ENCODE measurements around the gene RBMS3. TPM values are rescaled to one million over a fixed set of nuclear protein-coding genes. Genes with fewer than 3 reads are reported as not detected.

RBMS3 gene
- total RNA-seq, 1 experiment from 2014 or later, result 1.3 TPM

DNA sequence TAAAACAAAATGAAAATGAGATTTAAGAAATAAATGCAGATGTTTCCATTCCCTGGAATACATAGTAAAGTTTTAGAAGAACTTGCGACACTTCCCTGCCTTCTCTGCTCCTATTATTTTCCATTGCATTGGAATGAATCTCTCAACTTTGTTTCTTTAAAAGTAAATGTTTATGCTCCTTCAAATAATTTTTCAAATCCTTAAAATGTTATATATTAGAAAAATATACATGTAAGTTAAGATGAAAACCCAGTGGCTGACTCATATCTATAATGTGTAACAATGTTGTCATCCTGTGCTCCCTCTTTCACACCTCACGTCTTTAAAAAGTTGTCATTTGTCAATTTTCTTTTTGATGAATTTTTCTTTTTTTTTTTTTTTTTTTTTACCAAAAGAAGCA, 3.6 kb downstream of the RBMS3 start:
- TF ChIP-seq, protein P1, sequence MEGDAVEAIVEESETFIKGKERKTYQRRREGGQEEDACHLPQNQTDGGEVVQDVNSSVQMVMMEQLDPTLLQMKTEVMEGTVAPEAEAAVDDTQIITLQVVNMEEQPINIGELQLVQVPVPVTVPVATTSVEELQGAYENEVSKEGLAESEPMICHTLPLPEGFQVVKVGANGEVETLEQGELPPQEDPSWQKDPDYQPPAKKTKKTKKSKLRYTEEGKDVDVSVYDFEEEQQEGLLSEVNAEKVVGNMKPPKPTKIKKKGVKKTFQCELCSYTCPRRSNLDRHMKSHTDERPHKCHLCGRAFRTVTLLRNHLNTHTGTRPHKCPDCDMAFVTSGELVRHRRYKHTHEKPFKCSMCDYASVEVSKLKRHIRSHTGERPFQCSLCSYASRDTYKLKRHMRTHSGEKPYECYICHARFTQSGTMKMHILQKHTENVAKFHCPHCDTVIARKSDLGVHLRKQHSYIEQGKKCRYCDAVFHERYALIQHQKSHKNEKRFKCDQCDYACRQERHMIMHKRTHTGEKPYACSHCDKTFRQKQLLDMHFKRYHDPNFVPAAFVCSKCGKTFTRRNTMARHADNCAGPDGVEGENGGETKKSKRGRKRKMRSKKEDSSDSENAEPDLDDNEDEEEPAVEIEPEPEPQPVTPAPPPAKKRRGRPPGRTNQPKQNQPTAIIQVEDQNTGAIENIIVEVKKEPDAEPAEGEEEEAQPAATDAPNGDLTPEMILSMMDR (IDR thresholded peaks at IDR 0.05; ENCODE audit: unreplicated experiment), result no peak
- H3K27ac Mint-ChIP-seq (ENCODE audit: unreplicated experiment), result no peak overlapping the region

DNA sequence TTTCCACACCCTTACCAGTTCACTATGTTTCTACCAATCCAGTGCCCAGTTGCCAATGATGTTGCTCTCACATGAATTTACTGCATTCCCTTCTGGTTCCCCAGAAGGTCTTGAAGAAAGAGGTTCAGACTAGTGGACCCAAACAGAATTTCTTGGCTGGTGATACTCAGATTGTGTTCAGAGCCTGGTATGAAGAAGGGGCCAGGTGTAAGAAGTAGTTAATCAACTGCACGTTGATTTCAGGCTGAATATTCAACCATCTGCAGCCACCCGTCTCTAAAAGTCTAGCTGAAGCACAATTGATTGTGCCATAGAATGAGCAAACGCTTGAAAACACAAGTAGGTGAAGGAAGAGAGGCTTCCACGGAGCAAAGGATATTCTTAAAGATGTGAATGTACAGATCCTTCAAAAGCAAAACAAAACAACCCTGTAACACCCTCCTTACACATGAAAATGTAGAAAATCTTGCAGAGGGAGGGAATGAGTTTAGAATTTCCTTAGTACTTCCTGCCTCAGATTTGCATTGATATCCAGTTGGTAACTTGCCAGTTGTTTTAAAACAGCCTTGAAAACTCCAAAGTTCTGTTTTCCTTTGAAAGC, 4.7 kb downstream of the RBMS3 start:
- BruUV-seq (replicated peaks), result no TSS peak
- intact Hi-C loops (cut with micrococcal nuclease; ENCODE audit: unreplicated experiment), result loop anchor here (10.0 kb wide), 1 partner anchor 371 kb away; no protein-coding TSS in a partner anchor
- TF ChIP-seq, protein P1 (IDR thresholded peaks at IDR 0.05; ENCODE audit: unreplicated experiment), result no peak
- H3K4me3 Mint-ChIP-seq (ENCODE audit: low read depth, unreplicated experiment), result no peak overlapping the region
- CTCF ChIA-PET, result no interaction called here
- H3K27ac Mint-ChIP-seq (ENCODE audit: unreplicated experiment), result no peak overlapping the region
- DNase-seq, result no peak
- H3K9me3 Mint-ChIP-seq (ENCODE audit: low read depth, unreplicated experiment), result no peaks in the 10 kb centered on the region
- H3K36me3 Mint-ChIP-seq (ENCODE audit: insufficient read depth, unreplicated experiment), result peaks cover 17% of the 10 kb centered on the region
- no peaks in the 10 kb centered on the region for H3K27me3 Mint-ChIP-seq (ENCODE audit: unreplicated experiment)
- H3K4me1 Mint-ChIP-seq (ENCODE audit: low read depth, unreplicated experiment), result peaks cover 32% of the 10 kb centered on the region

More for the DNA sequence above, 3.6 kb downstream of the RBMS3 start:
- intact Hi-C loops (cut with micrococcal nuclease; ENCODE audit: unreplicated experiment), result loop anchor here (10.0 kb wide), 1 partner anchor 370 kb away; no protein-coding TSS in a partner anchor
- Mint-ChIP-seq H3K4me3 (ENCODE audit: low read depth, unreplicated experiment) (no peak overlapping the region), H3K27me3 (ENCODE audit: unreplicated experiment) (no peaks in the 10 kb centered on the region), H3K4me1 (ENCODE audit: low read depth, unreplicated experiment) (peaks cover 32% of the 10 kb centered on the region), H3K9me3 (ENCODE audit: low read depth, unreplicated experiment) (no peaks in the 10 kb centered on the region), H3K36me3 (ENCODE audit: insufficient read depth, unreplicated experiment) (peaks cover 17% of the 10 kb centered on the region)
- CTCF ChIA-PET, result interaction anchor here (0.7 kb wide), 1 partner anchor 21 kb away, joined by 3 read pairs; no protein-coding TSS in a partner anchor
- no TSS peak for BruUV-seq (replicated peaks)
- no peak for DNase-seq

DNA sequence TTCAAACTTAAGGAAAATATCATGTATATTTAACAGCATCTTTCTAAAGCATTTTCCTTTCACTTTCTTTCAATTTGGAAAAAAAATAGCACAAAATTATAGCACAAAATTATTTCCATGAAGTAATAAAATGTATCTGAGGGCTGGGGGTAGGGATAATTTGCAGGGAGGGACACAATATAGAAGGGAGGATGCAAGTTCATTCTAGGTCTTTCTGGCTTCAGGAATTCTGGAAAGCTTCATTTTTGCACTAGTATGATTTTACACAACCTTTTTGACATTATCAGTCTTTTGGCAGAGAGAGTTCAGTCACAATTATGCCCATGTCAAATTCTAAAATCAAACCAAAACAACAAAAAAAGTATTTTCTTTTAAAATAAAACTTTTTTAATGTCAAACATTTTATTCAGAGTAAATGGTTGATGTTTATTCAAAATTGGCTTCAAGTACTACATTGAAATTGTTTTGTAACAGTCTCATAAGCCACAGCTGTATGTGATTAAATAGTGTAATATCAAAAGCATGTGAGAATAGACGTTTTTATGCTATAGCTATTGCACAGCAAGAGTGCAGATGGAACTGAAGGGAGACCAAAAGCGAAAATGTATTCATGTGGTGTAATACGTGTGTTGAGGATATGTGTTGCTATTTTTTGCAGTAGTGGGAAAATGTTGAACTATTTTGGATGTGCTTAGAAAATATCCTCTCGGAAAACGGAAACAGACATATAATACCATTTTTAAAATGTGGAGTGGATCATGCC, 5.8 kb downstream of the RBMS3 start:
- H3K36me3 Mint-ChIP-seq (ENCODE audit: insufficient read depth, unreplicated experiment), result peaks cover 7% of the 10 kb centered on the region
- no TSS peak for BruUV-seq (replicated peaks)
- CTCF ChIA-PET, result no interaction called here
- DNase-seq, result no peak
- H3K27ac Mint-ChIP-seq (ENCODE audit: unreplicated experiment), result no peak overlapping the region
- TF ChIP-seq, protein P1 (IDR thresholded peaks at IDR 0.05; ENCODE audit: unreplicated experiment), result no peak
- no peaks in the 10 kb centered on the region for H3K9me3 Mint-ChIP-seq (ENCODE audit: low read depth, unreplicated experiment)
- intact Hi-C loops (cut with micrococcal nuclease; ENCODE audit: unreplicated experiment), result loop anchor here (10.0 kb wide), 1 partner anchor 372 kb away; no protein-coding TSS in a partner anchor
- no peak overlapping the region for H3K4me3 Mint-ChIP-seq (ENCODE audit: low read depth, unreplicated experiment)
- no peaks in the 10 kb centered on the region for H3K27me3 Mint-ChIP-seq (ENCODE audit: unreplicated experiment)
- H3K4me1 Mint-ChIP-seq (ENCODE audit: low read depth, unreplicated experiment), result peaks cover 29% of the 10 kb centered on the region

DNA sequence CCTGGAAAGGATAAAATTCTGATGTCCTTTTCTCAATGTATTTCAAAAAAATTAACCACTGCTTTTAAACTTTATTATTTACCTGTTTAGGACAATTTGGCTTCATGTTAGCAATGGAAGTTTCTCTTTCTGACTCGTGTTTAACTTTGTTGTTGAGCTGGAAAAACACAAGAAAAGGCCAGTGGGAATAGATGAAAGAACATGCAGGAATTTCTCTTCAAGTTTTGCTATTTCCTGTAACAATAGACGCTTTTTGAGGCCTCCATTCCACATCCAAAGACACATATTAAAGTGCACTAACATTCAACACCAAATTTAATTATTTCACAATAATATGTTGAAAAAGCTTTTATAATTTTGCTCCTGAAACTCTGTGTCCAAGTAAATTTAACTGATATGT, 9.7 kb downstream of the RBMS3 start:
- intact Hi-C loops (cut with micrococcal nuclease; ENCODE audit: unreplicated experiment), result no loop called here

More for the DNA sequence above, 9.7 kb downstream of the RBMS3 start:
- Mint-ChIP-seq H3K9me3 (ENCODE audit: low read depth, unreplicated experiment) (no peaks in the 10 kb centered on the region), H3K4me1 (ENCODE audit: low read depth, unreplicated experiment) (peaks cover 12% of the 10 kb centered on the region), H3K4me3 (ENCODE audit: low read depth, unreplicated experiment) (no peak overlapping the region), H3K27ac (ENCODE audit: unreplicated experiment) (no peak overlapping the region), H3K27me3 (ENCODE audit: unreplicated experiment) (no peaks in the 10 kb centered on the region), H3K36me3 (ENCODE audit: insufficient read depth, unreplicated experiment) (no peaks in the 10 kb centered on the region)
- TF ChIP-seq, protein P1 (IDR thresholded peaks at IDR 0.05; ENCODE audit: unreplicated experiment), result no peak
- no TSS peak for BruUV-seq (replicated peaks)
- no peak for DNase-seq
- CTCF ChIA-PET, result no interaction called here
